ENCODE measurements around the gene KCNH2.

GRCh38 chr7:151017953-151018420 lies 39.9 kb upstream of the KCNH2 start:
- peak; percentile 99 for TF ChIP-seq CTCF (IDR thresholded peaks at IDR 0.05)
- TF ChIP-seq REST (IDR thresholded peaks at IDR 0.05; ENCODE audit: insufficient read depth in 1 of 2, low read depth in 2 of 2, low read length in 1 of 2): 0 out of 4 replicates have a peak, but pooled peaks of 1 of the 2 experiments have one; percentile 14
- TF ChIP-seq POLR2AphosphoS5 (IDR thresholded peaks at IDR 0.05; ENCODE audit: low read depth, low read length): no peak
- TF ChIP-seq TCF7L2 (IDR thresholded peaks at IDR 0.05; ENCODE audit: low read depth, low read length): no peak
- TF ChIP-seq SIN3A (IDR thresholded peaks at IDR 0.05; ENCODE audit: borderline replicate concordance, insufficient read depth, low read depth, low read length): no peak
